Hepatocyte (in vitro differentiated cells): Measurements from ENCODE around the gene SIX1. TPM values are rescaled to one million over a fixed set of nuclear protein-coding genes. Genes with fewer than 3 reads are reported as not detected.
A peak's percentile ranks its signal among the peaks of the same experiment; 100 is the strongest.

ENCODE experiments used
- DNase-seq: peaks from one replicate; pipeline ENCODE4 v3.0.0-alpha.2; 2016; ENCODE audit warnings: low spot score
- H2AFZ ChIP-seq: fragments of 200-600 bp; sonication (generic); 2 replicates; pipeline ENCODE4 v1.6.0; 2016; ENCODE audit warnings: antibody characterized with exemption, mild to moderate bottlenecking
- H3K27ac ChIP-seq: fragments of 200-600 bp; sonication (generic); 2 replicates; pipeline ENCODE4 v1.5.1; 2016; ENCODE audit warnings: mild to moderate bottlenecking
- H3K27me3 ChIP-seq: fragments of 200-600 bp; sonication (generic); 2 replicates; pipeline ENCODE4 v1.6.1; 2016
- H3K36me3 ChIP-seq: fragments of 200-600 bp; sonication (generic); replicated peaks from 2 replicates; pipeline ENCODE4 v1.5.1; 2016; ENCODE audit warnings: low read depth; ENCODE audit not compliant: insufficient read depth
- H3K4me1 ChIP-seq: fragments of 200-600 bp; sonication (generic); 2 replicates; pipeline ENCODE4 v1.5.1; 2016; ENCODE audit warnings: mild to moderate bottlenecking, moderate library complexity; ENCODE audit not compliant: insufficient read depth
- H3K4me2 ChIP-seq: fragments of 200-600 bp; sonication (generic); 2 replicates; pipeline ENCODE4 v1.6.0; 2016
- H3K4me3 ChIP-seq: fragments of 200-600 bp; sonication (generic); 2 replicates; pipeline ENCODE4 v1.5.1; 2016; ENCODE audit warnings: mild to moderate bottlenecking
- H3K79me2 ChIP-seq: fragments of 200-600 bp; sonication (generic); 2 replicates; pipeline ENCODE4 v1.6.0; 2017; ENCODE audit warnings: mild to moderate bottlenecking
- H3K9me2 ChIP-seq: fragments of 200-600 bp; sonication (generic); replicated peaks from 2 replicates; pipeline ENCODE4 v1.6.0; 2017; ENCODE audit warnings: mild to moderate bottlenecking; ENCODE audit not compliant: insufficient read depth
- H3K9me3 ChIP-seq: fragments of 200-600 bp; sonication (generic); 2 replicates; pipeline ENCODE4 v1.5.1; 2016; ENCODE audit warnings: low read depth, mild to moderate bottlenecking
- H4K20me1 ChIP-seq: fragments of 200-600 bp; sonication (generic); 2 replicates; pipeline ENCODE4 v1.6.0; 2016; ENCODE audit warnings: mild to moderate bottlenecking; ENCODE audit not compliant: insufficient read depth, poor library complexity, severe bottlenecking
- EZH2 ChIP-seq: fragments of 200-600 bp; sonication (generic); IDR thresholded peaks from 2 replicates; pipeline ENCODE4 v1.6.1; 2016; ENCODE audit warnings: antibody characterized with exemption, mild to moderate bottlenecking, borderline replicate concordance
- EZH2phosphoT487 ChIP-seq: fragments of 200-600 bp; sonication (generic); IDR thresholded peaks from one replicate; pipeline ENCODE4 v1.6.1; 2018; ENCODE audit warnings: antibody characterized with exemption, mild to moderate bottlenecking, low read depth, moderate library complexity; ENCODE audit not compliant: unreplicated experiment, severe bottlenecking
- WGBS: methylation state at CpG from one replicate; pipeline ENCODE4 v1.1.6; 2016; ENCODE audit warnings: low lambda C conversion rate; ENCODE audit errors: missing lambda C conversion rate; 5-methylcytosine and 5-hydroxymethylcytosine counted together
- polyA plus RNA-seq: library from polyadenylated mRNA; unstranded; fragments of >200 nt; fragmentation: Nextera tagmentation; extraction: Ambion mirVana; gene quantifications from 2 replicates; pipeline ENCODE4 v1.2.1, GENCODE V29; 2016
- total RNA-seq: library from RNA; depleted of rRNA; stranded (reverse); fragments of >200 nt; gene quantifications from 2 replicates; pipeline ENCODE4 v1.2.3, GENCODE V29; 2014
- TF ChIP-seq, protein P1 (sequence below): fragments of 200-600 bp; sonication (generic); IDR thresholded peaks from 2 replicates; pipeline ENCODE4 v1.5.1; 2016; ENCODE audit warnings: antibody characterized with exemption, mild to moderate bottlenecking; ENCODE audit not compliant: poor library complexity

The SIX1 gene
- total and polyA plus RNA-seq, 2 experiments from 2014 or later: 5.9 to 6.3 TPM

DNA sequence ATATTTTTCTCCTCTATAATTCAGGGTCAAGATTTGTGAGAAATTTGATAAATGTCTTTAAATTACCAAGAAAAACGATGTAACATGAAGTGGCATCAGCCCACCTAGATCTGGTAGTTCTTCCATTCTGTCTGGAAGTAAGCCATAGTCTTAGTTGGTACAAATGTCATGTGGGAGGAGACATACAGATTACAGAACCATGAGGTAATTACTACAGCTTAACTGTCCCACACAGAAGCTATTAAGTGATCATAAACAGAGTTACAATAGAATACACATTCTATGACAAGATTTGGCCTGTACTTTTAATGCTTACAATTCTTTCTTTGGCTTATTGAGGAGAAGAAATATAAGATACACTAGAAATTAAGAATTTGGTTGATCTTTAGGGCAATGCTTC, 13.7 kb upstream of the SIX1 start:
- DNase-seq: no peak
- WGBS: 67% methylated on average over 1 of the region's 1 CpG
- Histone ChIP-seq H2AFZ (no peak overlapping the region), H3K9me2 (no peaks in the 10 kb centered on the region), H3K27me3 (peaks cover 48% of the 10 kb centered on the region), H3K4me3 (no peak overlapping the region), H3K9me3 (no peaks in the 10 kb centered on the region), H3K79me2 (no peaks in the 10 kb centered on the region), H3K27ac (no peak overlapping the region), H3K4me2 (no peak overlapping the region), H3K4me1 (peaks cover 4% of the 10 kb centered on the region), H3K36me3 (no peaks in the 10 kb centered on the region), H4K20me1 (no peaks in the 10 kb centered on the region)
- TF ChIP-seq, protein P1, sequence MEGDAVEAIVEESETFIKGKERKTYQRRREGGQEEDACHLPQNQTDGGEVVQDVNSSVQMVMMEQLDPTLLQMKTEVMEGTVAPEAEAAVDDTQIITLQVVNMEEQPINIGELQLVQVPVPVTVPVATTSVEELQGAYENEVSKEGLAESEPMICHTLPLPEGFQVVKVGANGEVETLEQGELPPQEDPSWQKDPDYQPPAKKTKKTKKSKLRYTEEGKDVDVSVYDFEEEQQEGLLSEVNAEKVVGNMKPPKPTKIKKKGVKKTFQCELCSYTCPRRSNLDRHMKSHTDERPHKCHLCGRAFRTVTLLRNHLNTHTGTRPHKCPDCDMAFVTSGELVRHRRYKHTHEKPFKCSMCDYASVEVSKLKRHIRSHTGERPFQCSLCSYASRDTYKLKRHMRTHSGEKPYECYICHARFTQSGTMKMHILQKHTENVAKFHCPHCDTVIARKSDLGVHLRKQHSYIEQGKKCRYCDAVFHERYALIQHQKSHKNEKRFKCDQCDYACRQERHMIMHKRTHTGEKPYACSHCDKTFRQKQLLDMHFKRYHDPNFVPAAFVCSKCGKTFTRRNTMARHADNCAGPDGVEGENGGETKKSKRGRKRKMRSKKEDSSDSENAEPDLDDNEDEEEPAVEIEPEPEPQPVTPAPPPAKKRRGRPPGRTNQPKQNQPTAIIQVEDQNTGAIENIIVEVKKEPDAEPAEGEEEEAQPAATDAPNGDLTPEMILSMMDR: no peak
- TF ChIP-seq EZH2phosphoT487 (no peak), EZH2 (no peak)

DNA sequence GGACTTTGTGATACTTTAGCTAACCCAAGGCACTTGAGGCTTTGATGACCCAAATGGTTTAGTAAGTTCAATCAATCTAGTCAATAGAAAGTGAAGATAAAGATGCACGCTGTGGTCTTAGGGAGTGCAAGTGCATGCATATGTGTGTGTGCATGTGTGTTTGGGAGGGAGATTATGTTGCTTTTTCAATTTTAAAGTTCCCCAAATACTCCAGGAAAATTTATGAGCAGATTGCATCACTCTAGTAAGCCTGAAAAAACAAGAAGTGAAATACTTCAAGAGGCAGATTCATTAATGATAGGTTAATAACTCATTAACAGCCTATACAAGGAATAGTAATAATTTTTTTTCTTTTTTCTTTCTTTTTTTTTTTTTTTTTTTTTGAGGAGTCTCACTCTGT, 12.4 kb upstream of the SIX1 start:
- WGBS: 89% methylated on average over 1 of the region's 1 CpG
- no peak overlapping the region for H2AFZ ChIP-seq
- no peak overlapping the region for H3K4me3 ChIP-seq
- DNase-seq: no peak
- H3K27ac ChIP-seq: no peak overlapping the region
- H3K79me2 ChIP-seq: no peaks in the 10 kb centered on the region
- no peaks in the 10 kb centered on the region for H3K36me3 ChIP-seq
- no peaks in the 10 kb centered on the region for H3K9me2 ChIP-seq
- no peak overlapping the region for H3K4me2 ChIP-seq
- H3K27me3 ChIP-seq: peaks cover 57% of the 10 kb centered on the region
- H3K4me1 ChIP-seq: peaks cover 8% of the 10 kb centered on the region
- no peaks in the 10 kb centered on the region for H4K20me1 ChIP-seq
- TF ChIP-seq, protein P1: no peak
- TF ChIP-seq EZH2 (no peak), EZH2phosphoT487 (no peak)
- no peaks in the 10 kb centered on the region for H3K9me3 ChIP-seq

DNA sequence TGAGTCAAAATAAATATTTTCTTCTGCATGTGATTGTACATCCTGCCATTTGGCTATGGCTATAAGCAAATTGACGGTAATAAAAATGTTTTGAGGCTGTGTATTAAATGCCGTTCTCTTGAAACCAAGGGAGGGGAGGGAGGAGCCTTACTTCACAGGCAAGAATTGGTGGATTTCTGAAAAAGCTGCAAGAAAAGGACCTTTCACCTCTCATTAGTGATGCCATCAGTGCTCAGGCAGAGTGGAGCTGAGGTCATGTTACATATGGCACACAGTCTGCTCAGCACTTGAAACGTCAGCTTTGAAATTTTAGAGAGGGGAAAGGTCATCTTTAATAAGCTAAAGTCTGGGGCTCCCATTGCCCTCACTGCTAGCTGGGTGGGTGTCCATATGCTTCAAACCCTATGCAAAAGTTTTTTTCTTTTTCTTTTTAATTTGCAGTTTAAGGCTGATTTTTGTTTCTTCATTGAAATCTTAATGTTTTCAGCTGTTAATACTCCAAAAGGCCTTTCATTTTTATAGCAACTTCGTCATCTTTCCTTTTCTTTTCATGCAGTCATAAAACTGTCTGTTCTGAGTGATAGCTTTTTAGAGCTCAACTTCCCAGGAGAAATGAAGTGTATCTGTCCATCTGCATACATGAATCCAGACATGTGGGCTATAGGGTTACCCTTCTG, 9.8 kb upstream of the SIX1 start:
- Histone ChIP-seq H3K27ac (peak overlapping the region; percentile 87), H3K79me2 (no peaks in the 10 kb centered on the region), H3K36me3 (no peaks in the 10 kb centered on the region), H3K9me2 (no peaks in the 10 kb centered on the region), H2AFZ (no peak overlapping the region), H3K4me1 (peaks cover 19% of the 10 kb centered on the region), H3K9me3 (no peaks in the 10 kb centered on the region), H3K4me2 (peak overlapping the region; percentile 95), H4K20me1 (no peaks in the 10 kb centered on the region), H3K27me3 (peaks cover 82% of the 10 kb centered on the region), H3K4me3 (no peak overlapping the region)
- TF ChIP-seq EZH2 (no peak), EZH2phosphoT487 (no peak)
- TF ChIP-seq, protein P1: no peak
- 29% methylated on average over 4 of the region's 4 CpGs for WGBS
- DNase-seq: no peak
